H1 (cell line): ENCODE measurements around the gene LSM4. TPM values are rescaled to one million over a fixed set of nuclear protein-coding genes. Genes with fewer than 3 reads are reported as not detected.
"Not testable (repeated sequence)": the region's sequence is repeated elsewhere in the genome, so short reads cannot be mapped to it uniquely, and the experiment has no call there.

Experiments
- CTCF ChIA-PET: fragments of 300-600 bp; sonication (Branson Sonifier 250); formaldehyde crosslinking; loops from one replicate; lab custom pipeline; 2021; ENCODE audit not compliant: partially characterized antibody; lab: Charles Lee
- POLR2A ChIA-PET: fragments of 300-600 bp; sonication (Branson Sonifier 250); formaldehyde crosslinking; loops from one replicate; lab custom pipeline; 2021; ENCODE audit warnings: inconsistent platforms; ENCODE audit not compliant: partially characterized antibody; lab: Charles Lee
- DNase-seq, 2 experiments: peaks; one replicate each; pipeline versions ENCODE4 v3.0.0 to v3.0.0-alpha.2; 2010 to 2022; ENCODE audit warnings: low spot score in 2 of 2, low read depth in 1 of 2, mixed read lengths in 1 of 2
- FAIRE-seq: peaks from 2 replicates; lab custom pipeline; 2011; peaks lifted over from hg19 to GRCh38; lab: Jason Lieb, UNC
- H2AFZ ChIP-seq: 2 replicates; pipeline ENCODE4 v1.8.1; 2012; ENCODE audit warnings: low read length, inconsistent platforms
- H2AK5ac ChIP-seq: 2 replicates; pipeline ENCODE4 v1.6.1; 2013; ENCODE audit warnings: low read depth, low read length
- H2BK120ac ChIP-seq: replicated peaks from 2 replicates; pipeline ENCODE3; 2013; ENCODE audit warnings: low read depth, low read length, inconsistent platforms
- H2BK12ac ChIP-seq: 2 replicates; pipeline ENCODE4 v1.6.1; 2013; ENCODE audit warnings: low read depth, low read length
- H2BK15ac ChIP-seq: 2 replicates; pipeline ENCODE4 v1.6.1; 2013; ENCODE audit warnings: low read length
- H2BK20ac ChIP-seq: 2 replicates; pipeline ENCODE4 v1.6.1; 2013; ENCODE audit warnings: low read length
- H2BK5ac ChIP-seq: 2 replicates; pipeline ENCODE4 v1.6.1; 2013; ENCODE audit warnings: low read depth, low read length
- H3K14ac ChIP-seq: 2 replicates; pipeline ENCODE4 v1.6.1; 2013; ENCODE audit warnings: inconsistent platforms; ENCODE audit not compliant: insufficient read length
- H3K18ac ChIP-seq: 2 replicates; pipeline ENCODE4 v1.6.1; 2013; ENCODE audit warnings: low read length; ENCODE audit errors: extremely low read depth
- H3K23ac ChIP-seq: 2 replicates; pipeline ENCODE4 v1.6.1; 2013; ENCODE audit warnings: inconsistent platforms; ENCODE audit not compliant: insufficient read length
- H3K23me2 ChIP-seq: 2 replicates; pipeline ENCODE4 v1.6.1; 2013; ENCODE audit warnings: low read depth, low read length
- H3K27ac ChIP-seq: 2 replicates; pipeline ENCODE4 v1.6.1; 2011; ENCODE audit warnings: low read depth, low read length, inconsistent platforms
- H3K27me3 ChIP-seq, 4 experiments: replicated peaks in 1 of 4; 1 replicate in 1 of 4; 2 replicates in 3 of 4; pipeline versions ENCODE4 v1.6.1 to v1.8.1; 2011 to 2013; ENCODE audit warnings: low read length in 3 of 4, mild to moderate bottlenecking in 3 of 4, inconsistent platforms in 2 of 4, mixed read lengths in 2 of 4, moderate library complexity in 1 of 4; ENCODE audit not compliant: control insufficient read depth in 3 of 4, insufficient read depth in 3 of 4; ENCODE audit errors: extremely low read depth in 1 of 4
- H3K36me3 ChIP-seq, 4 experiments: 2 replicates each; pipeline versions ENCODE4 v1.6.1 to v1.8.1; 2011 to 2013; ENCODE audit warnings: mild to moderate bottlenecking in 4 of 4, low read length in 3 of 4, moderate library complexity in 2 of 4, control low read depth in 1 of 4, inconsistent platforms in 1 of 4; ENCODE audit not compliant: insufficient read depth in 4 of 4, control insufficient read depth in 2 of 4
- H3K4ac ChIP-seq: replicated peaks from 2 replicates; pipeline ENCODE3; 2013; ENCODE audit warnings: low read length, low read depth, mixed read lengths, inconsistent platforms; ENCODE audit not compliant: insufficient read length
- H3K4me1 ChIP-seq, 4 experiments: replicated peaks in 1 of 4; 1 replicate in 1 of 4; 2 replicates in 3 of 4; pipeline versions ENCODE4 v1.6.1 to v1.8.1; 2011 to 2013; ENCODE audit warnings: low read length in 3 of 4, inconsistent platforms in 2 of 4, mixed read lengths in 1 of 4; ENCODE audit not compliant: insufficient read depth in 4 of 4, control insufficient read depth in 3 of 4
- H3K4me2 ChIP-seq, 2 experiments: 2 replicates each; pipeline versions ENCODE4 v1.6.1 to v1.8.1; 2011 to 2013; ENCODE audit warnings: low read depth in 2 of 2, low read length in 2 of 2, control low read depth in 1 of 2, inconsistent platforms in 1 of 2, mild to moderate bottlenecking in 1 of 2; ENCODE audit not compliant: insufficient read depth in 1 of 2
- H3K4me3 ChIP-seq, 4 experiments: fragments of 200-600, 300-600 bp in 1 of 4; sonication (generic), shearing (Covaris generic), sonication (Bioruptor Twin) in 1 of 4; 2 replicates each; pipeline versions ENCODE4 v1.5.1 to v1.8.1; 2011 to 2016; ENCODE audit warnings: low read length in 4 of 4, low read depth in 3 of 4, control low read depth in 2 of 4, inconsistent platforms in 2 of 4, mild to moderate bottlenecking in 2 of 4, mixed read lengths in 1 of 4, moderate library complexity in 1 of 4; ENCODE audit not compliant: insufficient read depth in 2 of 4; ENCODE audit errors: extremely low read depth in 1 of 4
- H3K56ac ChIP-seq: replicated peaks from 2 replicates; pipeline ENCODE3; 2013; ENCODE audit warnings: low read depth, mild to moderate bottlenecking, mixed read lengths, low read length, inconsistent platforms; ENCODE audit not compliant: insufficient read length
- H3K79me1 ChIP-seq: 2 replicates; pipeline ENCODE4 v1.6.1; 2013; ENCODE audit warnings: low read depth, low read length, control low read depth
- H3K79me2 ChIP-seq, 2 experiments: 2 replicates each; pipeline versions ENCODE4 v1.6.1 to v1.8.1; 2012 to 2013; ENCODE audit warnings: low read length in 2 of 2, mild to moderate bottlenecking in 2 of 2, inconsistent platforms in 1 of 2; ENCODE audit not compliant: insufficient read depth in 2 of 2, control insufficient read depth in 1 of 2
- H3K9ac ChIP-seq, 4 experiments: replicated peaks in 1 of 4; 1 replicate in 1 of 4; 2 replicates in 3 of 4; pipeline versions ENCODE4 v1.6.1 to v1.8.1; 2011 to 2013; ENCODE audit warnings: low read depth in 3 of 4, low read length in 3 of 4, control low read depth in 2 of 4, mild to moderate bottlenecking in 2 of 4, moderate library complexity in 2 of 4, inconsistent platforms in 1 of 4; ENCODE audit errors: extremely low read depth in 1 of 4
- H3K9me3 ChIP-seq, 2 experiments: 2 replicates each; pipeline versions ENCODE4 v1.6.1 to v1.8.1; 2012 to 2013; ENCODE audit warnings: mild to moderate bottlenecking in 2 of 2, moderate library complexity in 2 of 2, control low read depth in 1 of 2, inconsistent platforms in 1 of 2, low read depth in 1 of 2, low read length in 1 of 2, mixed read lengths in 1 of 2; ENCODE audit not compliant: insufficient read depth in 2 of 2
- H4K20me1 ChIP-seq, 2 experiments: replicated peaks in 1 of 2; 2 replicates each; pipeline versions ENCODE3 to v1.8.1; 2011 to 2013; ENCODE audit warnings: inconsistent platforms in 2 of 2, low read length in 2 of 2, mild to moderate bottlenecking in 1 of 2; ENCODE audit not compliant: insufficient read depth in 2 of 2, control insufficient read depth in 1 of 2
- H4K5ac ChIP-seq: 2 replicates; pipeline ENCODE4 v1.6.1; 2013; ENCODE audit warnings: low read length, low read depth, mixed read lengths, inconsistent platforms; ENCODE audit not compliant: insufficient read length
- H4K8ac ChIP-seq: 2 replicates; pipeline ENCODE4 v1.8.0; 2013; ENCODE audit warnings: mild to moderate bottlenecking, moderate library complexity, low read length, inconsistent platforms; ENCODE audit not compliant: insufficient read depth; ENCODE audit errors: extremely low read depth
- H4K91ac ChIP-seq: replicated peaks from 2 replicates; pipeline ENCODE3; 2013; ENCODE audit warnings: low read length, mixed read lengths, inconsistent platforms; ENCODE audit not compliant: insufficient read length
- WGBS, 2 experiments: shearing (Covaris generic) in 1 of 2; methylation state at CpG; one replicate each; pipeline versions ENCODE4 v1.1.6 to v1.1.7; 2013 to 2015; ENCODE audit warnings: low lambda C conversion rate in 2 of 2, mixed read lengths in 2 of 2, inconsistent platforms in 1 of 2, low coverage in 1 of 2, missing lambda C conversion rate in 1 of 2; ENCODE audit not compliant: insufficient replicate concordance in 2 of 2, insufficient coverage in 1 of 2, insufficient read length in 1 of 2; ENCODE audit errors: extremely low coverage in 1 of 2, missing lambda C conversion rate in 1 of 2; 5-methylcytosine and 5-hydroxymethylcytosine counted together
- polyA plus RNA-seq, 7 experiments: library from polyadenylated mRNA; depleted of rRNA in 3 of 7; stranded (reverse) in 5 of 7; unstranded in 2 of 7; fragments of >200 nt in 5 of 7; fragments of 200-250 nt in 2 of 7; gene quantifications; 1 replicate in 5 of 7; 2 replicates in 1 of 7; 4 replicates in 1 of 7; pipeline versions ENCODE4 v1.2.1 to v1.2.3, GENCODE V29; 2011 to 2013; ENCODE audit warnings: missing spikeins in 2 of 7, mixed read lengths in 2 of 7
- total RNA-seq: library from RNA; stranded (reverse); fragmentation: NEBNext Ultra II Directional; extraction: Animal tissue kit (Norgen Biotek cat#: 25700); gene quantifications from 2 replicates; pipeline ENCODE4 v1.2.1, GENCODE V29; 2021

Gene LSM4
- total and polyA plus RNA-seq, 2 of the 8 experiments (the other 6 are each of a cell fraction or from before 2014, with no cell fraction given): 302 to 319 TPM

DNA sequence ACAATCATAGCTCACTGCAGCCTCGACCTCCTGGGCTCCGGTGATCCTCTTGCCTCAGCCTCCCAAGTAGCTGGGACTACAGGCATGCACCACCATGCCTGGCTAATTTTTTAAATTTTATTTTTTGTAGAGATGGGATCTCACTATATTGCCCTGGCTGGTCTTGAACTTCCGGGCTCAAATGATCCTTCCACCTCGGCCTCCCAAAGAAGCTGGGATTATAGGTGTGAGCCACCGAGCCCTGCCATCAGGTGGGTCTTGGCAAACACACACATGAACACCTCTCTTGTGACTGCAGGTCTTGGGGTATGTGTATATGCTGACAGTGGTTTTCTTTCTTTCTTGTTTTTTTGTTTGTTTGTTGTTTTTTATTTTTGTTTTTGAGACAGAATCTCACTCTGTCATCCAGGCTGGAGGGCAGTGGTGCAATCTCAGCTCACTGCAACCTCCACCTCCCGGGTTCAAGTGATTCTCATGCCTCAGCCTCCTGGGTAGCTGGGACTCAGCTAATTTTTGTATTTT, 26.0 kb upstream of the LSM4 start:
- ChIA-PET CTCF (interaction anchor here (0.6 to 6.1 kb wide), 23 partner anchors 10 to 672 kb away, joined by 3 to 132 read pairs (median 9); partner anchors contain the start of genes GDF15, PGPEP1 and SSBP4), POLR2A (interaction anchor here (1.3 to 2.0 kb wide), 2 partner anchors 62 to 67 kb away, joined by 4 to 6 read pairs; partner anchors contain the start of gene JUND)
- H3K56ac ChIP-seq, H2BK15ac ChIP-seq, H2BK12ac ChIP-seq, H3K18ac ChIP-seq, H3K4ac ChIP-seq, H4K91ac ChIP-seq, DNase-seq, H2BK5ac ChIP-seq, H4K5ac ChIP-seq, FAIRE-seq, H3K9me3 ChIP-seq, H3K79me2 ChIP-seq, H3K4me2 ChIP-seq, H3K4me1 ChIP-seq, H3K36me3 ChIP-seq, H3K27ac ChIP-seq, H3K23ac ChIP-seq, H2BK20ac ChIP-seq, H3K4me3 ChIP-seq, H3K79me1 ChIP-seq, H2AFZ ChIP-seq, H2AK5ac ChIP-seq, H2BK120ac ChIP-seq, H4K8ac ChIP-seq, H4K20me1 ChIP-seq, H3K14ac ChIP-seq, H3K9ac ChIP-seq, H3K23me2 ChIP-seq, H3K27me3 ChIP-seq: not testable (repeated sequence)
- WGBS, 2 experiments: 95% methylated on average over 6 of the region's 6 CpGs; no CpG with 5 or more reads in 1 of the 2 experiments
